HG02759 (cell line): ENCODE results near the gene CENPQ.

Experiments used
- ATAC-seq: cut with Tn5 transposase; IDR thresholded peaks from one replicate; pipeline ENCODE4 v1.9.1; 2021; ENCODE audit warnings: mild to moderate bottlenecking, moderate library complexity; ENCODE audit not compliant: unreplicated experiment

Gene CENPQ

DNA sequence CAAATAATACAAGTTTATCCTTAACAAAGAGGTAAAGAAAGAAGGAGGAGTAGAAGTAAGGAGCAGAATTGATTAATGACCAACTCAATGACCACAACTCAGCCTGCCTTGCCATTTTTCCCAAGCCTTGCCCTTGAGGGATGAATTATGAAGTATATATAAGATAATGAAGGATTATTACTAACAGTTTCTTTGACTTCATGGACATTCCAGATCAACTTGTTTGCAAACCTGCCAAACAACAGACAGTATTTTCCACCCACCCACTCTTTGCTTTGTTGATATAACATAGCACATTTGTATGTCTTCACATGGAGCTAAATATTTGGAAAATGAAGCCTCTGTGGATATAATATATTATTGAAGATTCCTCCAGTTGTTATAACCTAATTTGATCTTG is 77.4 kb downstream of the CENPQ start:
- ATAC-seq: no peak

DNA sequence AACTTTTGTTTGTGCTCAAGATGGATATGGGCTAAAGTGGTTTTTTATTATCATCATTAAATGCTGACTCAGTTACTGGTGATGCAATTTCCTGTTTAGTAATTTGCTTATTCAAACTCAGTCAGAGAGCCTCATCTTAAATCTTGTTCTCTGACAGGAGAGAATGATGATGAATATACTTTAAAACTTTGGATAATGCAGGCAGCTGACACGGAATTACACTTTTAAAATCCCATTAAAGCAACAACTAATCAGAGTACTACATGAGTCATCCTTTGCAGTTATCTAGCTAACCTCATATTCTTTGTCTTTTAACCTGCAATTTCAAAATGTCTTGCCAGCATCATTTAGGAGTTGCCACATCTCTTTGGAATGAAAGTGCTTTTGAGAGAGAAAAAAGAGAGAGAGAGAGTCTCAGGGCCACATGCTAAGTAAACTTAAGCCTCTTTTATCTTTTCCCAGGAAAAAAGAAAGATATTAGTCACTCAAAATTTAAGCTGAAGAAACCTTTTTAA is 78.1 kb downstream of the CENPQ start:
- ATAC-seq: no peak

DNA sequence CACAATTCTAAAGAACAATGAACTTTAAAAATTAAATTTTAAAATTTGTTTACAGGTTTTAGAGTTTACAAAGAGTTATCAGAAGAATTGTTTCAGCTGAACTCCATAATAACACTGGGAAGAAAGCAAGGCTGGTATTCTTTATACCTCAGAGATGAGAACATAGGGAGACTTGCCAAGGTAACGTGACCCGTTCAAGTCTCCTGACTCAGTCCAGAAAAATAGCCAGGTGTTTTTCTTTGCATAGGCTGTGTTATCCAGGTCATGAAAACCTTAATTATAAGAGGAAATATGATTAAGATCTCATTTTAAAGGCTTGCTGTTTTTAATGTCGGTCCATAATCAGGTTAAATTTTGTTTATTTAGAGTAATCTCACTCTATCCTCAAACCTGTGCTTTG is 78.8 kb downstream of the CENPQ start:
- no peak for ATAC-seq
